CD4-positive, alpha-beta T cell (primary cell): ENCODE data around the gene KDM3B. TPM values are rescaled to one million over a fixed set of nuclear protein-coding genes. Genes with fewer than 3 reads are reported as not detected.

ENCODE experiments used
- ATAC-seq: fragments of 200-7000 bp; cut with Tn5 transposase; one replicate; pipeline ENCODE4 v1.10.0; 2022; ENCODE audit warnings: mild to moderate bottlenecking; ENCODE audit not compliant: poor library complexity
- CTCF ChIA-PET: fragments of 350-600 bp; sonication (Branson Sonifier 250); formaldehyde crosslinking; loops from one replicate; lab custom pipeline; 2021; ENCODE audit warnings: antibody characterized with exemption, inconsistent platforms; lab: Charles Lee
- POLR2A ChIA-PET: fragments of 350-600 bp; sonication (Branson Sonifier 250); formaldehyde crosslinking; loops from one replicate; lab custom pipeline; 2021; ENCODE audit warnings: antibody characterized with exemption, inconsistent platforms; lab: Charles Lee
- DNase-seq, 14 experiments: peaks; one replicate each; pipeline ENCODE4 v3.0.0-alpha.2; 2013 to 2020; ENCODE audit warnings: mixed read lengths in 2 of 14
- H3K27ac ChIP-seq, 2 donors: one replicate each; pipeline versions ENCODE4 v1.5.1 to v1.7.0; 2013; ENCODE audit warnings: low read length in 2 of 2, low read depth in 1 of 2, mild to moderate bottlenecking in 1 of 2
- H3K27me3 ChIP-seq, 2 experiments: 1 replicate in 1 of 2; 2 replicates in 1 of 2; pipeline versions ENCODE4 v1.6.1 to v1.7.0; 2013; ENCODE audit warnings: low read length in 2 of 2, control low read depth in 1 of 2, mild to moderate bottlenecking in 1 of 2, moderate library complexity in 1 of 2; ENCODE audit not compliant: insufficient read depth in 2 of 2, control insufficient read depth in 1 of 2
- H3K36me3 ChIP-seq: one replicate; pipeline ENCODE4 v1.6.1; 2013; ENCODE audit warnings: low read length, control low read depth; ENCODE audit not compliant: insufficient read depth
- H3K4me1 ChIP-seq: one replicate; pipeline ENCODE4 v1.6.1; 2013; ENCODE audit warnings: low read length, control low read depth; ENCODE audit not compliant: insufficient read depth
- H3K4me3 ChIP-seq: one replicate; pipeline ENCODE4 v1.5.1; 2013; ENCODE audit warnings: mild to moderate bottlenecking, low read length, moderate library complexity
- H3K9me3 ChIP-seq, 2 experiments: 1 replicate in 1 of 2; 2 replicates in 1 of 2; pipeline versions ENCODE4 v1.6.1 to v1.7.0; 2013; ENCODE audit warnings: low read length in 2 of 2, mild to moderate bottlenecking in 2 of 2, control low read depth in 1 of 2, moderate library complexity in 1 of 2; ENCODE audit not compliant: control insufficient read depth in 1 of 2, insufficient read depth in 1 of 2
- H3K27ac Mint-ChIP-seq: one replicate; pipeline ENCODE4 v1.8.0; 2020; ENCODE audit warnings: mixed read lengths
- H3K27me3 Mint-ChIP-seq: one replicate; pipeline ENCODE4 v1.8.0; 2021; ENCODE audit warnings: mixed read lengths
- H3K36me3 Mint-ChIP-seq: one replicate; pipeline ENCODE4 v1.8.0; 2021; ENCODE audit warnings: low read depth, mixed read lengths
- H3K4me1 Mint-ChIP-seq: one replicate; pipeline ENCODE4 v1.8.0; 2021; ENCODE audit warnings: low read depth, mixed read lengths
- H3K4me3 Mint-ChIP-seq: one replicate; pipeline ENCODE4 v1.8.0; 2020; ENCODE audit warnings: mild to moderate bottlenecking, mixed read lengths
- H3K9me3 Mint-ChIP-seq: one replicate; pipeline ENCODE4 v1.8.0; 2020; ENCODE audit warnings: mixed read lengths
- intact Hi-C, 2 experiments: fragments of 100-400 bp; cut with DNase I in 1 of 2; cut with micrococcal nuclease in 1 of 2; formaldehyde crosslinking; loops; one replicate each; pipeline versions ENCODE4 v1.15.1 to v1.9.0; 2023 to 2025; cut with DNase I, micrococcal nuclease
- total RNA-seq, 174 experiments: library from RNA in 2 of 174; stranded (reverse) in 2 of 174; gene quantifications; one replicate each; pipeline ENCODE4 v1.2.3 and lab custom pipeline; 2021 to 2026
- TF ChIP-seq, protein P1 (sequence below): fragments of 200-600 bp; IDR thresholded peaks from one replicate; pipeline ENCODE4 v1.8.0; 2022; ENCODE audit warnings: antibody characterized with exemption, mild to moderate bottlenecking

Gene KDM3B
- total RNA-seq, 2 experiments from 2014 or later, result 59.5 to 66.0 TPM

GRCh38 chr5:138445547-138446271 lies 93.2 kb downstream of the KDM3B start:
- H3K36me3 ChIP-seq, result no peaks in the 10 kb centered on the region
- Mint-ChIP-seq H3K27ac (no peak overlapping the region), H3K27me3 (no peaks in the 10 kb centered on the region), H3K9me3 (no peaks in the 10 kb centered on the region), H3K4me3 (no peak overlapping the region), H3K4me1 (peaks cover 6% of the 10 kb centered on the region), H3K36me3 (no peaks in the 10 kb centered on the region)
- no peaks in the 10 kb centered on the region for H3K27me3 ChIP-seq
- no peak for DNase-seq
- no peak for ATAC-seq
- H3K4me1 ChIP-seq, result peaks cover 10% of the 10 kb centered on the region
- TF ChIP-seq, protein P1, sequence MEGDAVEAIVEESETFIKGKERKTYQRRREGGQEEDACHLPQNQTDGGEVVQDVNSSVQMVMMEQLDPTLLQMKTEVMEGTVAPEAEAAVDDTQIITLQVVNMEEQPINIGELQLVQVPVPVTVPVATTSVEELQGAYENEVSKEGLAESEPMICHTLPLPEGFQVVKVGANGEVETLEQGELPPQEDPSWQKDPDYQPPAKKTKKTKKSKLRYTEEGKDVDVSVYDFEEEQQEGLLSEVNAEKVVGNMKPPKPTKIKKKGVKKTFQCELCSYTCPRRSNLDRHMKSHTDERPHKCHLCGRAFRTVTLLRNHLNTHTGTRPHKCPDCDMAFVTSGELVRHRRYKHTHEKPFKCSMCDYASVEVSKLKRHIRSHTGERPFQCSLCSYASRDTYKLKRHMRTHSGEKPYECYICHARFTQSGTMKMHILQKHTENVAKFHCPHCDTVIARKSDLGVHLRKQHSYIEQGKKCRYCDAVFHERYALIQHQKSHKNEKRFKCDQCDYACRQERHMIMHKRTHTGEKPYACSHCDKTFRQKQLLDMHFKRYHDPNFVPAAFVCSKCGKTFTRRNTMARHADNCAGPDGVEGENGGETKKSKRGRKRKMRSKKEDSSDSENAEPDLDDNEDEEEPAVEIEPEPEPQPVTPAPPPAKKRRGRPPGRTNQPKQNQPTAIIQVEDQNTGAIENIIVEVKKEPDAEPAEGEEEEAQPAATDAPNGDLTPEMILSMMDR, result no peak
- H3K27ac ChIP-seq, result no peak overlapping the region
- intact Hi-C loops, result no loop called here
- no peaks in the 10 kb centered on the region for H3K9me3 ChIP-seq
- POLR2A ChIA-PET, result no interaction called here
- CTCF ChIA-PET, result no interaction called here
- H3K4me3 ChIP-seq, result no peak overlapping the region

DNA sequence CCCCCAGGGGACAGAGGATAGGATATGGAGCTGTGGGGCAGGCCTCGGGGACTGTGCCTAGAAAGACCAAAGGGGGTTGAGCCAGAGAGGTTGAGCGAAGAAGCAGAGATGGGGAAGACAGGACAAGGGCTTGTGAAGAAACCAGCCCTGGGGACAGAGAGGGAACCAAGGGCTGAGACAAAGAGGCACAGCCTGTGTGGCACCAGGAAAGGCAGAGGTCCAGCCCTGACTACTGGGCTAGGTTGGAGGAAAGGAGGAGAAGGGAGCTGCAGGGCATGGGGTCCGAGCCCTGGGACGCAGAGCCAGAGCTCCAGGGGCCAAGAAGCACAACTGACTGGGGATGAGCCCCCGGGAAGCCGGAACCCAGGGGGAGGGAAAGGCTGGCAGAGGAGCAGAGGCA lies 95.6 kb downstream of the KDM3B start:
- intact Hi-C loops, result no loop called here
- Mint-ChIP-seq H3K36me3 (no peaks in the 10 kb centered on the region), H3K4me1 (peaks cover 6% of the 10 kb centered on the region), H3K9me3 (no peaks in the 10 kb centered on the region), H3K4me3 (no peak overlapping the region), H3K27me3 (no peaks in the 10 kb centered on the region), H3K27ac (no peak overlapping the region)
- CTCF ChIA-PET, result interaction anchor here (1.0 to 4.8 kb wide), 2 partner anchors 52 to 56 kb away, joined by 3 to 46 read pairs; no protein-coding TSS in a partner anchor
- ATAC-seq, result no peak
- Histone ChIP-seq H3K4me1 (peaks cover 10% of the 10 kb centered on the region), H3K36me3 (no peaks in the 10 kb centered on the region), H3K9me3 (no peaks in the 10 kb centered on the region), H3K4me3 (no peak overlapping the region), H3K27ac (no peak overlapping the region), H3K27me3 (no peaks in the 10 kb centered on the region)
- no peak for DNase-seq
- POLR2A ChIA-PET, result no interaction called here
- TF ChIP-seq, protein P1, result no peak

DNA sequence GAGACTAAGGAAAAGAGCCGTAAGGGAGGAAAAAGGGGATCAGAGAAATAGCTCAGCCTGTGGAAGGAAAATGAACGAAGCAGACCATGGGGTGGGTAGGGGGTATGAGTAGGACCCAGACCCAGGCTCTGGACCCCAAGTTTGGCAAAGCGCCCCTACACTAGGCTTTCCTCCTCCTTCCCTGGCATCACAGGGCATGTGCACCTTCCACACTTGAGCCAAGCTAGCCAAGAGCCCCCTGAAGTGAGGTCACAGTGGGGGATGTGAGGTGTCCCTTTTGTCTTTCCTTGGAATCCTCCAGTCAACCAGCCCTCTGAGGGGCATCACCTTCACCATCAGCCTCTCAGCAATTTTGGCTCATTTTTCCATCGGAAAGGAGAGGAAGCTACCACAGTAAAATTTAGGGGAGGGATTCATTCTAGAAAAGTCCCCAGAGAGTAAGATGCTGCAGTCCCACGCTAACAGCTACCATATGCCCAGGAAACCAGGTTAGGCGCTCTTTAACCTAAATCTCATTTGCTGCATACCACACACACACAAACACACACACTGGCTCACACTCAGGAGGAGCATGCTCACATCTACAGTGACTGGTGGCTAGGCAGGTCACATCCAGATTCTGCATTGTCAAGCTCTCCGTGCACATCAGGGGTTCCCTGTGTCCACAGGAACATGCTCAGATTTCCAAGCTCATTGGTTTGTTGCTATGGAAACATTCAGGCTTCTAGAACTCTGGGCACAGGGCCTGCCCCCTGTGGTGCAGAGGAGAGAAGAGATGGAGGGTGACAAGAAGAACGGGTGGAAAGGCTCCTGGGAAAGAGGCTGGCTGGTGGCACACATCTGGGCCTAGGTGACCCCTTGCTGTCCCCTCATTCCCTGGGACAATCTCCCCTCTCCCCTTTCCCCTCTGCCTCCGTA lies 96.3 kb downstream of the KDM3B start:
- Histone ChIP-seq H3K36me3 (no peaks in the 10 kb centered on the region), H3K4me3 (no peak overlapping the region), H3K27me3 (no peaks in the 10 kb centered on the region), H3K4me1 (peaks cover 10% of the 10 kb centered on the region), H3K27ac (no peak overlapping the region), H3K9me3 (no peaks in the 10 kb centered on the region)
- H3K4me3 Mint-ChIP-seq, result no peak overlapping the region
- intact Hi-C loops, result no loop called here
- CTCF ChIA-PET, result interaction anchor here (1.0 to 4.8 kb wide), 9 partner anchors 10 to 99 kb away, joined by 3 to 46 read pairs (median 7); partner anchors contain the start of gene EGR1
- H3K27ac Mint-ChIP-seq, result no peak overlapping the region
- peaks cover 6% of the 10 kb centered on the region for H3K4me1 Mint-ChIP-seq
- TF ChIP-seq, protein P1, result no peak
- POLR2A ChIA-PET, result interaction anchor here (0.6 to 1.1 kb wide), 2 partner anchors 13 to 111 kb away, joined by 3 to 4 read pairs; partner anchors contain the start of gene FAM53C
- no peak for ATAC-seq
- no peaks in the 10 kb centered on the region for H3K9me3 Mint-ChIP-seq
- H3K27me3 Mint-ChIP-seq, result no peaks in the 10 kb centered on the region
- DNase-seq, result no peak
- no peaks in the 10 kb centered on the region for H3K36me3 Mint-ChIP-seq
